HepG2 (cell line): ENCODE measurements around the gene MFSD6. TPM values are rescaled to one million over a fixed set of nuclear protein-coding genes. Genes with fewer than 3 reads are reported as not detected.

Experiments
- ATAC-seq: fragments of 200-7000 bp; cut with Tn5 transposase; 3 replicates; pipeline ENCODE4 v1.9.1; 2020; ENCODE audit warnings: mild to moderate bottlenecking, moderate library complexity
- BruUV-seq: library from RNA; stranded (reverse); fragments of 400-500 nt; replicated peaks from 2 replicates; lab custom pipeline; 2021; lab: Mats Ljungman, UMichigan
- CTCF ChIA-PET: fragments of 300-600 bp; formaldehyde crosslinking; extraction: SDS; loops from one replicate; lab custom pipeline; 2021; ENCODE audit warnings: low total read pairs, inconsistent platforms, low intra/inter-chr PET ratio; lab: Yijun Ruan, JAX
- POLR2A ChIA-PET: fragments of 350-600 bp; sonication (Branson Sonifier 250); formaldehyde crosslinking; loops from one replicate; lab custom pipeline; 2020; ENCODE audit warnings: antibody characterized with exemption, inconsistent platforms; lab: Yijun Ruan, JAX
- DNase-seq: peaks from one replicate; pipeline ENCODE4 v3.0.0-alpha.2; 2015; ENCODE audit warnings: low spot score
- FAIRE-seq: peaks from 3 replicates; lab custom pipeline; 2011; peaks lifted over from hg19 to GRCh38; lab: Jason Lieb, UNC
- H2AFZ ChIP-seq: one replicate; pipeline ENCODE4 v1.6.1; 2011; ENCODE audit warnings: low read length, inconsistent platforms
- H3K27ac ChIP-seq: fragments of 300-600 bp; 3 replicates; pipeline ENCODE4 v1.8.0; 2011; ENCODE audit warnings: mixed run types, mild to moderate bottlenecking, mixed read lengths, low read length, inconsistent platforms; ENCODE audit not compliant: insufficient read depth; ENCODE audit errors: extremely low read length
- H3K27me3 ChIP-seq, 2 experiments: fragments of 200-600 bp in 1 of 2; 2 replicates in 1 of 2; 3 replicates in 1 of 2; pipeline versions ENCODE4 v1.6.0 to v1.8.0; 2011; ENCODE audit warnings: low read length in 2 of 2, mild to moderate bottlenecking in 2 of 2, moderate library complexity in 2 of 2, inconsistent platforms in 1 of 2; ENCODE audit not compliant: insufficient read depth in 2 of 2, control insufficient read depth in 1 of 2
- H3K36me3 ChIP-seq, 2 experiments: fragments of 200-600 bp in 1 of 2; replicated peaks in 1 of 2; 2 replicates in 1 of 2; 3 replicates in 1 of 2; pipeline versions ENCODE4 v1.5.1 to v1.8.0; 2011; ENCODE audit warnings: low read length in 2 of 2, inconsistent platforms in 1 of 2; ENCODE audit not compliant: insufficient read depth in 2 of 2, control insufficient read depth in 1 of 2
- H3K4me1 ChIP-seq: 2 replicates; pipeline ENCODE4 v1.5.1; 2012; ENCODE audit warnings: low read length, inconsistent platforms; ENCODE audit not compliant: insufficient read depth
- H3K4me2 ChIP-seq: 2 replicates; pipeline ENCODE4 v1.6.0; 2011; ENCODE audit warnings: low read depth, low read length, inconsistent platforms
- H3K4me3 ChIP-seq, 3 experiments: fragments of 200-600 bp in 1 of 3; sonication (generic), shearing (Covaris generic) in 1 of 3; replicated peaks in 1 of 3; 2 replicates each; pipeline ENCODE4 v1.5.1; 2011 to 2016; ENCODE audit warnings: low read length in 3 of 3, inconsistent platforms in 2 of 3, low read depth in 2 of 3, mild to moderate bottlenecking in 2 of 3, control low read depth in 1 of 3, mixed read lengths in 1 of 3; ENCODE audit not compliant: insufficient read depth in 1 of 3
- H3K79me2 ChIP-seq: one replicate; pipeline ENCODE4 v1.6.1; 2011; ENCODE audit warnings: low read length, inconsistent platforms; ENCODE audit not compliant: insufficient read depth
- H3K9ac ChIP-seq: 2 replicates; pipeline ENCODE4 v1.6.0; 2011; ENCODE audit warnings: mild to moderate bottlenecking, low read depth, low read length, inconsistent platforms; ENCODE audit not compliant: insufficient read depth
- H3K9me3 ChIP-seq: 2 replicates; pipeline ENCODE4 v1.5.1; 2012; ENCODE audit warnings: mild to moderate bottlenecking, low read length
- H4K20me1 ChIP-seq: 2 replicates; pipeline ENCODE4 v1.6.0; 2011; ENCODE audit warnings: inconsistent platforms, mild to moderate bottlenecking, low read length, moderate library complexity; ENCODE audit not compliant: insufficient read depth
- ATF1 ChIP-seq: IDR thresholded peaks from 2 replicates; pipeline ENCODE4 v1.6.1; 2016; ENCODE audit warnings: mild to moderate bottlenecking, control low read depth
- BRD4 ChIP-seq: sonication (generic); formaldehyde crosslinking; IDR thresholded peaks from 2 replicates; pipeline ENCODE4 v1.4.0; 2020; ENCODE audit warnings: missing genetic modification reagents
- DMAP1 ChIP-seq: IDR thresholded peaks from 2 replicates; pipeline ENCODE4 v1.6.1; 2016
- ELK4 ChIP-seq: sonication (generic); formaldehyde crosslinking; IDR thresholded peaks from 2 replicates; pipeline ENCODE4 v1.9.0; 2021; ENCODE audit warnings: missing genetic modification reagents, borderline replicate concordance
- FOSL2 ChIP-seq: sonication (generic); formaldehyde crosslinking; IDR thresholded peaks from 2 replicates; pipeline ENCODE4 v1.4.0; 2020; ENCODE audit warnings: missing genetic modification reagents
- GTF2F1 ChIP-seq: fragments of 150-350 bp; IDR thresholded peaks from 2 replicates; pipeline ENCODE4 v1.6.1; 2014; ENCODE audit warnings: low read length
- KLF15 ChIP-seq: sonication (generic); formaldehyde crosslinking; IDR thresholded peaks from 2 replicates; pipeline ENCODE4 v1.8.1; 2023; ENCODE audit warnings: borderline replicate concordance, mild to moderate bottlenecking, inconsistent platforms, missing genetic modification reagents, mixed read lengths
- MAFK ChIP-seq, 2 experiments: IDR thresholded peaks in 1 of 2; conservative IDR thresholded peaks in 1 of 2; 2 replicates each; pipeline ENCODE4 v1.6.1; 2011; ENCODE audit warnings: improper control_type of control experiment in 2 of 2, low read length in 2 of 2
- SIN3A ChIP-seq: IDR thresholded peaks from 2 replicates; pipeline ENCODE4 v1.6.1; 2011; ENCODE audit warnings: low read depth, mild to moderate bottlenecking, control low read depth, low read length, borderline replicate concordance
- SMAD3 ChIP-seq: sonication (generic); formaldehyde crosslinking; IDR thresholded peaks from 2 replicates; pipeline ENCODE4 v1.4.0; 2020; ENCODE audit warnings: missing genetic modification reagents
- TOE1 ChIP-seq: sonication (generic); formaldehyde crosslinking; IDR thresholded peaks from 2 replicates; pipeline ENCODE4 v1.4.0; 2020; ENCODE audit warnings: mild to moderate bottlenecking, missing genetic modification reagents
- ZIK1 ChIP-seq: sonication (generic); formaldehyde crosslinking; IDR thresholded peaks from 2 replicates; pipeline ENCODE4 v1.5.0; 2020; ENCODE audit warnings: mild to moderate bottlenecking, low read depth, missing genetic modification reagents, borderline replicate concordance
- WGBS: methylation state at CpG from one replicate; pipeline ENCODE4 v1.1.6; 2017; ENCODE audit warnings: low lambda C conversion rate; 5-methylcytosine and 5-hydroxymethylcytosine counted together
- in situ Hi-C: cut with HindIII; loops from 2 replicates; pipeline ENCODE4 v1.10.0; 2017; ENCODE audit warnings: low pct_unique_long_range_greater_than_20kb; ENCODE audit not compliant: extremely low pct_ligation_motif_present
- intact Hi-C: fragments of 100-400 bp; cut with micrococcal nuclease; formaldehyde crosslinking; loops from one replicate; pipeline ENCODE4 v1.10.0; 2022; ENCODE audit not compliant: unreplicated experiment
- polyA plus RNA-seq, 8 experiments: library from polyadenylated mRNA; depleted of rRNA in 3 of 8; stranded (reverse) in 7 of 8; unstranded in 1 of 8; fragments of >200 nt; fragmentation: Illumina TruSeq in 4 of 8; extraction: Trizol in 4 of 8; gene quantifications; 2 replicates each; pipeline versions ENCODE4 v1.2.1 to v1.2.3, GENCODE V29; 2011 to 2016; ENCODE audit warnings: low read depth in 4 of 8, missing spikeins in 1 of 8, mixed read lengths in 1 of 8; ENCODE audit not compliant: insufficient read depth in 1 of 8
- total RNA-seq, 5 experiments: library from RNA; depleted of rRNA; stranded (reverse); fragments of >200 nt; fragmentation: Illumina TruSeq; extraction: Trizol; gene quantifications; 2 replicates each; pipeline ENCODE4 v1.2.3, GENCODE V29; 2016; ENCODE audit warnings: low read depth in 1 of 5
- TF ChIP-seq, protein P1 (sequence below): sonication (generic); formaldehyde crosslinking; IDR thresholded peaks from 2 replicates; pipeline ENCODE4 v1.5.1; 2020; ENCODE audit warnings: missing genetic modification reagents, mild to moderate bottlenecking, borderline replicate concordance
- TF ChIP-seq, protein P2 (sequence below): sonication (generic); formaldehyde crosslinking; IDR thresholded peaks from 2 replicates; pipeline ENCODE4 v1.4.0; 2020; ENCODE audit warnings: missing genetic modification reagents

Gene MFSD6
- total and polyA plus RNA-seq, 2 of the 13 experiments (the other 11 are each of a cell fraction or from before 2014, with no cell fraction given), result 0.92 to 1.4 TPM

- no peak for ATAC-seq
- no peak overlapping the region for H2AFZ ChIP-seq
- TF ChIP-seq FOSL2 (CRISPR knock-in tag) (no peak), ZIK1 (no peak), KLF15 (CRISPR knock-in tag) (no peak)
- TF ChIP-seq, protein P1, sequence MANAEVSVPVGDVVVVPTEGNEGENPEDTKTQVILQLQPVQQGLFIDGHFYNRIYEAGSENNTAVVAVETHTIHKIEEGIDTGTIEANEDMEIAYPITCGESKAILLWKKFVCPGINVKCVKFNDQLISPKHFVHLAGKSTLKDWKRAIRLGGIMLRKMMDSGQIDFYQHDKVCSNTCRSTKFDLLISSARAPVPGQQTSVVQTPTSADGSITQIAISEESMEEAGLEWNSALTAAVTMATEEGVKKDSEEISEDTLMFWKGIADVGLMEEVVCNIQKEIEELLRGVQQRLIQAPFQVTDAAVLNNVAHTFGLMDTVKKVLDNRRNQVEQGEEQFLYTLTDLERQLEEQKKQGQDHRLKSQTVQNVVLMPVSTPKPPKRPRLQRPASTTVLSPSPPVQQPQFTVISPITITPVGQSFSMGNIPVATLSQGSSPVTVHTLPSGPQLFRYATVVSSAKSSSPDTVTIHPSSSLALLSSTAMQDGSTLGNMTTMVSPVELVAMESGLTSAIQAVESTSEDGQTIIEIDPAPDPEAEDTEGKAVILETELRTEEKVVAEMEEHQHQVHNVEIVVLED (CRISPR knock-in tag), result no peak
- TF ChIP-seq, all 625 proteins: peak for 0
- ChIA-PET CTCF (no interaction called here), POLR2A (interaction anchor here (0.7 kb wide), 1 partner anchor 32 kb away, joined by 3 read pairs; no protein-coding TSS in a partner anchor)
- Histone ChIP-seq H3K9ac (no peak overlapping the region), H3K4me2 (no peak overlapping the region), H3K79me2 (no peaks in the 10 kb centered on the region), H3K27me3 (no peaks in the 10 kb centered on the region; a peak in 1 of 5 replicates), H4K20me1 (no peaks in the 10 kb centered on the region), H3K36me3 (no peaks in the 10 kb centered on the region), H3K4me1 (peaks cover 45% of the 10 kb centered on the region), H3K9me3 (no peaks in the 10 kb centered on the region), H3K27ac (no peak overlapping the region), H3K4me3 (no peak overlapping the region)
- FAIRE-seq (no peak), DNase-seq (no peak)
- intact Hi-C loops, result no loop called here
- 10% methylated on average over 3 of the region's 3 CpGs for whole genome bisulfite sequencing
- in situ Hi-C loops, result loop anchor here (10.0 kb wide), 1 partner anchor 282 kb away; no protein-coding TSS in a partner anchor
- BruUV-seq, result no TSS peak
These were observed 31.4 kb upstream of the MFSD6 start for GRCh38 chr2:190376591-190377245.

DNA sequence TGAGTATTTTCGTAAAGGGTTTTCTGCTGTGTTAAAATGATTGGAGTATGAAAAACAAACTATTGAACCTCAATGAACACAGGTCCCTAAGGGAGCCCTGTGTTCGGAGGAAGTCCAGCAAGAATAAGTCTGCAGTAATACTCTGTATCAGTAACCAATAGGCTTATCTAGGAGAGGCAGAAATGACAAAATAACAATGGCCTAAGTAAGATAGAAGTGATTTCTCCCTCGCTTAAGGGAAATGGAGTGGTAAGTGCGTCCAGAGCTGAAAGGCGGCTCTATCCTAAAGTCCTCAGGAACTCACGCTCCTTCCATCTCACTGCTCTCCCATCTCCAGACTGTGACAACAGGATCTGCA is 29.3 kb upstream of the MFSD6 start:
- H3K4me3 ChIP-seq, result no peak overlapping the region
- no peaks in the 10 kb centered on the region for H3K9me3 ChIP-seq
- FAIRE-seq (no peak), DNase-seq (no peak), ATAC-seq (no peak; the same call in 2 of the 3 replicates)
- WGBS, result 79% methylated on average over 6 of the region's 6 CpGs
- H4K20me1 ChIP-seq, result no peaks in the 10 kb centered on the region
- H3K4me1 ChIP-seq, result peaks cover 35% of the 10 kb centered on the region
- in situ Hi-C loops (loop anchor here (10.0 kb wide), 1 partner anchor 284 kb away; no protein-coding TSS in a partner anchor), intact Hi-C loops (no loop called here)
- POLR2A ChIA-PET, result no interaction called here
- no peaks in the 10 kb centered on the region for H3K36me3 ChIP-seq
- no peak overlapping the region for H3K27ac ChIP-seq
- no peaks in the 10 kb centered on the region; a peak in 2 of 5 replicates for H3K27me3 ChIP-seq
- no peak overlapping the region for H3K9ac ChIP-seq
- H3K79me2 ChIP-seq, result no peaks in the 10 kb centered on the region
- no peak overlapping the region for H2AFZ ChIP-seq
- BruUV-seq, result no TSS peak
- CTCF ChIA-PET, result no interaction called here
- no peak overlapping the region for H3K4me2 ChIP-seq
- TF ChIP-seq TOE1 (CRISPR knock-in tag), result no peak
- TF ChIP-seq ELK4 (CRISPR knock-in tag), result no peak
- no peak for TF ChIP-seq ATF1 (CRISPR knock-in tag)
- TF ChIP-seq, protein P2, sequence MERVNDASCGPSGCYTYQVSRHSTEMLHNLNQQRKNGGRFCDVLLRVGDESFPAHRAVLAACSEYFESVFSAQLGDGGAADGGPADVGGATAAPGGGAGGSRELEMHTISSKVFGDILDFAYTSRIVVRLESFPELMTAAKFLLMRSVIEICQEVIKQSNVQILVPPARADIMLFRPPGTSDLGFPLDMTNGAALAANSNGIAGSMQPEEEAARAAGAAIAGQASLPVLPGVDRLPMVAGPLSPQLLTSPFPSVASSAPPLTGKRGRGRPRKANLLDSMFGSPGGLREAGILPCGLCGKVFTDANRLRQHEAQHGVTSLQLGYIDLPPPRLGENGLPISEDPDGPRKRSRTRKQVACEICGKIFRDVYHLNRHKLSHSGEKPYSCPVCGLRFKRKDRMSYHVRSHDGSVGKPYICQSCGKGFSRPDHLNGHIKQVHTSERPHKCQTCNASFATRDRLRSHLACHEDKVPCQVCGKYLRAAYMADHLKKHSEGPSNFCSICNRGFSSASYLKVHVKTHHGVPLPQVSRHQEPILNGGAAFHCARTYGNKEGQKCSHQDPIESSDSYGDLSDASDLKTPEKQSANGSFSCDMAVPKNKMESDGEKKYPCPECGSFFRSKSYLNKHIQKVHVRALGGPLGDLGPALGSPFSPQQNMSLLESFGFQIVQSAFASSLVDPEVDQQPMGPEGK, result no peak
- no peak for TF ChIP-seq DMAP1 (CRISPR knock-in tag)
- TF ChIP-seq MAFK (conservative IDR thresholded peaks at IDR 0.05 in 1 of 2, IDR thresholded peaks at IDR 0.05 in 1 of 2; ENCODE audit: low read length in 2 of 2), result no peak
- TF ChIP-seq SIN3A, result no peak
- TF ChIP-seq GTF2F1, result no peak
- TF ChIP-seq BRD4 (CRISPR knock-in tag), result no peak
- no peak for TF ChIP-seq SMAD3
